H9 (cell line): ENCODE data around the gene HK2. TPM values are rescaled to one million over a fixed set of nuclear protein-coding genes. Genes with fewer than 3 reads are reported as not detected.

Source experiments
- DNase-seq: peaks from one replicate; pipeline ENCODE4 v3.0.0-alpha.2; 2017
- H2AFZ ChIP-seq: one replicate; pipeline ENCODE4 v1.6.1; 2013; ENCODE audit warnings: mild to moderate bottlenecking, low read length, control low read depth, moderate library complexity
- H2AK5ac ChIP-seq: 2 replicates; pipeline ENCODE4 v1.6.1; 2013; ENCODE audit warnings: low read length, control low read depth, mixed read lengths; ENCODE audit not compliant: insufficient read length
- H2BK120ac ChIP-seq: one replicate; pipeline ENCODE4 v1.6.1; 2013; ENCODE audit warnings: low read depth, mild to moderate bottlenecking, low read length, control low read depth, inconsistent platforms; ENCODE audit not compliant: poor library complexity, severe bottlenecking
- H2BK12ac ChIP-seq: 2 replicates; pipeline ENCODE4 v1.6.1; 2013; ENCODE audit warnings: low read length, control low read depth, mixed read lengths, low read depth; ENCODE audit not compliant: insufficient read length
- H2BK15ac ChIP-seq: 2 replicates; pipeline ENCODE4 v1.6.1; 2013; ENCODE audit warnings: low read depth, low read length, control low read depth
- H2BK20ac ChIP-seq: one replicate; pipeline ENCODE4 v1.6.1; 2013; ENCODE audit warnings: low read depth, mild to moderate bottlenecking, low read length, control low read depth, inconsistent platforms; ENCODE audit not compliant: poor library complexity, severe bottlenecking
- H2BK5ac ChIP-seq: 2 replicates; pipeline ENCODE4 v1.6.1; 2013; ENCODE audit warnings: low read length, control low read depth, mixed read lengths; ENCODE audit not compliant: insufficient read length
- H3K14ac ChIP-seq: 2 replicates; pipeline ENCODE4 v1.6.1; 2013; ENCODE audit warnings: low read length, control low read depth; ENCODE audit not compliant: insufficient read depth
- H3K18ac ChIP-seq: 2 replicates; pipeline ENCODE4 v1.6.1; 2013; ENCODE audit warnings: low read depth, mild to moderate bottlenecking, mixed read lengths, low read length, control low read depth; ENCODE audit not compliant: insufficient read length
- H3K23ac ChIP-seq: 2 replicates; pipeline ENCODE4 v1.6.1; 2013; ENCODE audit warnings: low read length, control low read depth, mixed read lengths, low read depth; ENCODE audit not compliant: insufficient read length
- H3K23me2 ChIP-seq: 2 replicates; pipeline ENCODE4 v1.6.1; 2013; ENCODE audit warnings: low read depth, mild to moderate bottlenecking, mixed read lengths, low read length, control low read depth; ENCODE audit not compliant: insufficient read length, poor library complexity, severe bottlenecking
- H3K27ac ChIP-seq: 2 replicates; pipeline ENCODE4 v1.5.1; 2013; ENCODE audit warnings: low read length, control low read depth, mixed read lengths, low read depth; ENCODE audit not compliant: insufficient read length
- H3K27me3 ChIP-seq: 2 replicates; pipeline ENCODE4 v1.6.1; 2013; ENCODE audit warnings: low read length, control low read depth, inconsistent platforms; ENCODE audit not compliant: insufficient read depth
- H3K4ac ChIP-seq: 2 replicates; pipeline ENCODE4 v1.6.1; 2013; ENCODE audit warnings: low read depth, mild to moderate bottlenecking, control low read depth, inconsistent platforms, low read length, moderate library complexity
- H3K4me1 ChIP-seq: 2 replicates; pipeline ENCODE4 v1.6.1; 2013; ENCODE audit warnings: low read length, control low read depth, inconsistent platforms; ENCODE audit not compliant: insufficient read depth
- H3K4me2 ChIP-seq: 2 replicates; pipeline ENCODE4 v1.6.1; 2013; ENCODE audit warnings: low read length, control low read depth, mixed read lengths; ENCODE audit not compliant: insufficient read length, insufficient read depth
- H3K56ac ChIP-seq: 2 replicates; pipeline ENCODE4 v1.6.1; 2013; ENCODE audit warnings: low read depth, mild to moderate bottlenecking, mixed read lengths, low read length, control low read depth; ENCODE audit not compliant: insufficient read length
- H3K79me1 ChIP-seq: 2 replicates; pipeline ENCODE4 v1.6.1; 2013; ENCODE audit warnings: low read depth, mild to moderate bottlenecking, moderate library complexity, low read length, control low read depth, inconsistent platforms; ENCODE audit not compliant: insufficient read depth, poor library complexity, severe bottlenecking
- H3K79me2 ChIP-seq: 2 replicates; pipeline ENCODE4 v1.6.1; 2013; ENCODE audit warnings: low read length, control low read depth, inconsistent platforms; ENCODE audit not compliant: insufficient read depth
- H3K9ac ChIP-seq: 2 replicates; pipeline ENCODE4 v1.6.1; 2013; ENCODE audit warnings: low read length, control low read depth, mixed read lengths; ENCODE audit not compliant: insufficient read length; ENCODE audit errors: extremely low read depth
- H3K9me3 ChIP-seq: one replicate; pipeline ENCODE4 v1.6.1; 2013; ENCODE audit warnings: low read depth, low read length, inconsistent platforms; ENCODE audit not compliant: control insufficient read depth
- H3T11ph ChIP-seq: one replicate; pipeline ENCODE4 v1.6.1; 2013; ENCODE audit warnings: mild to moderate bottlenecking, low read length, control low read depth, inconsistent platforms
- H4K20me1 ChIP-seq: one replicate; pipeline ENCODE4 v1.6.1; 2013; ENCODE audit not compliant: control insufficient read depth, insufficient read length, insufficient read depth
- H4K5ac ChIP-seq: 2 replicates; pipeline ENCODE4 v1.6.1; 2013; ENCODE audit warnings: low read depth, mild to moderate bottlenecking, mixed read lengths, low read length, control low read depth; ENCODE audit not compliant: insufficient read length
- H4K8ac ChIP-seq: replicated peaks from 2 replicates; pipeline ENCODE4 v1.6.1; 2013; ENCODE audit warnings: low read length, control low read depth, mixed read lengths, low read depth; ENCODE audit not compliant: insufficient read length
- H4K91ac ChIP-seq: 2 replicates; pipeline ENCODE4 v1.6.1; 2013; ENCODE audit warnings: low read depth, mild to moderate bottlenecking, moderate library complexity, mixed read lengths, low read length, control low read depth; ENCODE audit not compliant: insufficient read length
- H3K27ac Mint-ChIP-seq, 3 experiments: 2 replicates in 2 of 3; 3 replicates in 1 of 3; pipeline ENCODE4 v1.8.0; 2020 to 2021; ENCODE audit warnings: mixed read lengths in 3 of 3, mild to moderate bottlenecking in 1 of 3, moderate library complexity in 1 of 3
- H3K27me3 Mint-ChIP-seq: 2 replicates; pipeline ENCODE4 v1.8.0; 2021; ENCODE audit warnings: low read depth, mild to moderate bottlenecking, moderate library complexity, mixed read lengths
- H3K36me3 Mint-ChIP-seq, 3 experiments: 2 replicates in 2 of 3; 3 replicates in 1 of 3; pipeline ENCODE4 v1.8.0; 2020 to 2021; ENCODE audit warnings: low read depth in 3 of 3, mixed read lengths in 3 of 3; ENCODE audit not compliant: insufficient read depth in 1 of 3
- H3K4me1 Mint-ChIP-seq, 2 experiments: 2 replicates each; pipeline ENCODE4 v1.8.0; 2020; ENCODE audit warnings: mixed read lengths in 2 of 2
- H3K4me3 Mint-ChIP-seq, 2 experiments: 2 replicates in 1 of 2; 3 replicates in 1 of 2; pipeline ENCODE4 v1.8.0; 2020 to 2021; ENCODE audit warnings: mild to moderate bottlenecking in 2 of 2, mixed read lengths in 2 of 2, moderate library complexity in 1 of 2
- H3K9me3 Mint-ChIP-seq, 2 experiments: 2 replicates in 1 of 2; 3 replicates in 1 of 2; pipeline ENCODE4 v1.8.0; 2020; ENCODE audit warnings: mild to moderate bottlenecking in 2 of 2, mixed read lengths in 2 of 2, moderate library complexity in 1 of 2
- WGBS: extraction: QIAGEN DNeasy Blood & Tissue Kit; methylation state at CpG from one replicate; pipeline ENCODE4 v1.1.7; 2013; ENCODE audit warnings: missing lambda C conversion rate, low lambda C conversion rate, mixed read lengths; ENCODE audit not compliant: insufficient read length; ENCODE audit errors: extremely low coverage; 5-methylcytosine and 5-hydroxymethylcytosine counted together
- total RNA-seq: library from RNA; stranded (reverse); gene quantifications from 2 replicates; pipeline ENCODE4 v1.2.1, GENCODE V29; 2021
- TF ChIP-seq, protein P1 (sequence below): fragments of 200-600 bp; sonication (generic); conservative IDR thresholded peaks from 3 replicates; pipeline ENCODE4 v1.8.0; 2021; ENCODE audit warnings: antibody characterized with exemption, mild to moderate bottlenecking

The HK2 gene
- total RNA-seq, 1 experiment from 2014 or later, result 54.3 TPM

DNA sequence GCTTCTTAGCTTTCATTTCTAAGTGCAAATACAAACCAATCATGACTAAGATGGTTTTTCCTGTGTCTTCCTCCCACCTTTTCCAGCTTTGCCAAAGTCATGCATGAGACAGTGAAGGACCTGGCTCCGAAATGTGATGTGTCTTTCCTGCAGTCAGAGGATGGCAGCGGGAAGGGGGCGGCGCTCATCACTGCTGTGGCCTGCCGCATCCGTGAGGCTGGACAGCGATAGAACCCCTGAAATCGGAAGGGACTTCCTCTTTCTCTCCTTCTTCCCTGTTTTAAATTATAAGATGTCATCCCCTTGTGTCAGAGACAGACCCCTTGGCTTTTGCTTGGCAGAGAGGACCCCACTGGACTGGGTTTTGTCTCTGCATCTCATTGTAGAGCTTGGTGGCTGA lies 56.8 kb downstream of the HK2 start:
- Histone ChIP-seq H3K79me1 (no peaks in the 10 kb centered on the region), H3T11ph (no peak overlapping the region), H3K18ac (no peak overlapping the region), H3K27ac (no peak overlapping the region), H3K4me1 (no peaks in the 10 kb centered on the region), H2BK20ac (no peak overlapping the region), H2BK5ac (no peak overlapping the region), H3K23me2 (no peaks in the 10 kb centered on the region), H2AK5ac (no peak overlapping the region), H2AFZ (no peak overlapping the region), H3K23ac (no peak overlapping the region), H2BK15ac (no peak overlapping the region), H3K4me2 (no peak overlapping the region), H2BK12ac (no peak overlapping the region), H4K8ac (no peak overlapping the region), H3K79me2 (no peaks in the 10 kb centered on the region), H2BK120ac (no peak overlapping the region), H4K20me1 (no peaks in the 10 kb centered on the region), H4K91ac (no peak overlapping the region), H3K56ac (no peak overlapping the region), H3K9ac (no peak overlapping the region), H4K5ac (no peak overlapping the region), H3K27me3 (no peaks in the 10 kb centered on the region), H3K9me3 (no peaks in the 10 kb centered on the region), H3K14ac (no peak overlapping the region), H3K4ac (no peak overlapping the region)
- H3K9me3 Mint-ChIP-seq, result peaks cover 0 to 5% of the 10 kb centered on the region in 2 experiments; a peak in 3 of 5 replicates
- H3K27me3 Mint-ChIP-seq, result no peaks in the 10 kb centered on the region
- WGBS, result no CpG with 5 or more reads among the region's 8 CpGs
- TF ChIP-seq, protein P1, sequence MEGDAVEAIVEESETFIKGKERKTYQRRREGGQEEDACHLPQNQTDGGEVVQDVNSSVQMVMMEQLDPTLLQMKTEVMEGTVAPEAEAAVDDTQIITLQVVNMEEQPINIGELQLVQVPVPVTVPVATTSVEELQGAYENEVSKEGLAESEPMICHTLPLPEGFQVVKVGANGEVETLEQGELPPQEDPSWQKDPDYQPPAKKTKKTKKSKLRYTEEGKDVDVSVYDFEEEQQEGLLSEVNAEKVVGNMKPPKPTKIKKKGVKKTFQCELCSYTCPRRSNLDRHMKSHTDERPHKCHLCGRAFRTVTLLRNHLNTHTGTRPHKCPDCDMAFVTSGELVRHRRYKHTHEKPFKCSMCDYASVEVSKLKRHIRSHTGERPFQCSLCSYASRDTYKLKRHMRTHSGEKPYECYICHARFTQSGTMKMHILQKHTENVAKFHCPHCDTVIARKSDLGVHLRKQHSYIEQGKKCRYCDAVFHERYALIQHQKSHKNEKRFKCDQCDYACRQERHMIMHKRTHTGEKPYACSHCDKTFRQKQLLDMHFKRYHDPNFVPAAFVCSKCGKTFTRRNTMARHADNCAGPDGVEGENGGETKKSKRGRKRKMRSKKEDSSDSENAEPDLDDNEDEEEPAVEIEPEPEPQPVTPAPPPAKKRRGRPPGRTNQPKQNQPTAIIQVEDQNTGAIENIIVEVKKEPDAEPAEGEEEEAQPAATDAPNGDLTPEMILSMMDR, result no peak
- peaks cover 11% of the 10 kb centered on the region in 2 experiments for H3K4me1 Mint-ChIP-seq
- H3K4me3 Mint-ChIP-seq, result no peak overlapping the region
- H3K36me3 Mint-ChIP-seq, result peaks cover 67 to 98% (median 92%) of the 10 kb centered on the region in 3 experiments
- DNase-seq, result no peak
- no peak overlapping the region for H3K27ac Mint-ChIP-seq
